Activated T-cell treated with anti-CD3 and anti-CD28 coated beads, Interleukin-2, amount 50 U/mL, for 72 hours (primary cell): ENCODE data around the gene SOCS1. TPM values are rescaled to one million over a fixed set of nuclear protein-coding genes. Genes with fewer than 3 reads are reported as not detected.
"Not testable (repeated sequence)": the region's sequence is repeated elsewhere in the genome, so short reads cannot be mapped to it uniquely, and the experiment has no call there.

Experiments used
- ATAC-seq, 2 donors: fragments of 150-1000 bp; cut with Tn5 transposase; replicated peaks in 1 of 2; 2 replicates each; pipeline ENCODE4 v1.10.0; 2021; ENCODE audit warnings: moderate library complexity in 2 of 2, mild to moderate bottlenecking in 1 of 2
- DNase-seq, 2 donors: peaks; one replicate each; pipeline ENCODE4 v3.0.0; 2021 to 2022; ENCODE audit warnings: mixed read lengths in 1 of 2
- H3K27ac Mint-ChIP-seq: one replicate; pipeline ENCODE4 v1.8.0; 2022; ENCODE audit warnings: mild to moderate bottlenecking, moderate library complexity, mixed read lengths
- H3K27me3 Mint-ChIP-seq: one replicate; pipeline ENCODE4 v1.8.0; 2022; ENCODE audit warnings: low read depth, mixed read lengths
- H3K36me3 Mint-ChIP-seq, 2 donors: one replicate each; pipeline ENCODE4 v1.8.0; 2022; ENCODE audit warnings: mixed read lengths in 2 of 2, mild to moderate bottlenecking in 1 of 2; ENCODE audit not compliant: insufficient read depth in 2 of 2
- H3K4me1 Mint-ChIP-seq: one replicate; pipeline ENCODE4 v1.8.0; 2022; ENCODE audit warnings: low read depth, mixed read lengths
- H3K4me3 Mint-ChIP-seq, 2 donors: one replicate each; pipeline ENCODE4 v1.8.0; 2022; ENCODE audit warnings: mild to moderate bottlenecking in 2 of 2, mixed read lengths in 2 of 2, moderate library complexity in 2 of 2
- H3K9me3 Mint-ChIP-seq, 2 donors: one replicate each; pipeline ENCODE4 v1.8.0; 2022; ENCODE audit warnings: mixed read lengths in 2 of 2
- total RNA-seq, 2 donors: library from RNA; stranded (reverse); gene quantifications; one replicate each; pipeline ENCODE4 v1.2.3, GENCODE V29; 2022

The SOCS1 gene, protein sequence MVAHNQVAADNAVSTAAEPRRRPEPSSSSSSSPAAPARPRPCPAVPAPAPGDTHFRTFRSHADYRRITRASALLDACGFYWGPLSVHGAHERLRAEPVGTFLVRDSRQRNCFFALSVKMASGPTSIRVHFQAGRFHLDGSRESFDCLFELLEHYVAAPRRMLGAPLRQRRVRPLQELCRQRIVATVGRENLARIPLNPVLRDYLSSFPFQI
- total RNA-seq = 100 to 1,000 TPM in 1 of 2 donors, 10 to 100 TPM in 1; 93.7 to 126 TPM

DNA sequence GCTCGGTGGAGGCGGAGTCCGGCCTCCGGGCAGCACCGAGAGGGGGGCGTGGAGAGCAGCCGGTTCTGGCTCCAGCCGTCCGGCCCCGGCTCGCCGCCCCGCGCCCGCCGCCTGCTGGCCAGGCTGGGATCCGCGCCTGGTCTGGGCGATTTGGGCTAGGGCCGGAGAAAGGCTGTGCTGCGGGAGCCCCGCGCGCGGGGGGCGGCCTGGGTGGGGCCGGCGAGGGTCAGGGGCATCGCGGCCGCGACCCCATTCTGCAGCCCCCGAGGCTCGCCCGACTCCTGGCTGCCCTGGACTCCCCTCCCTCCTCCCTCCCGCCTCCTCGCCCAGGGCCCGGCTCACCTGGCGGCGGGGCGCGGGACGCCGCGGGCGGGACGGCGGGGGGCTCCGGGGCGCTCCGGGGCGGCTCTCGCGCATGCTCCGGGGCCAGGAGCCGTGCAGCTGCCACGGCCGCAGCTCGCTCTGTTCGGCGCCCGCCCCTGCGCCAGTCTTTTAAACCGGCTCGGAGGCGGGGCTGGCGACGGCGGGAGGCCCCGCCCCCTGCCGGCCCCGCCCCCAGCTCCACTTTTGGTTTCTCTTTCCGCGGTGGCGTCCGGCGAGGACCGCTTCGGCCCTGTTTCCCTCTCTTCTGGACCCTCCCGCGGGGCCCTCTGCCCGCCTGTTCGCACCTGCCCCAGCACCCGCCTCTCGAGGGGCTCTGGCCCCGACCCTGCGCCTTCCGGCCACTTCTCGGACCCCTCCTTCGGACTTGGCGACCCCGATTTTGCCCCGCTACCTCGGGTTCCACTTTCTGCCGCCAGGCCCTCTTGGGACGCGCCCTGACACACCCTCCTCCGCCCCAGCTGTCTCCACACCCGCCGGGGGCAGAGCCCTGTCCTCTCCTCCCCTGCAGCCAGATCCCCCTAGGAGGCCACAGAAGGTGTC is at the start of gene SOCS1:
Gene SOCS1, minus strand, starts transcription at position 468 of the 924 bp plus-strand sequence. CDS start 726 bp downstream, outside the sequence.
- peak within 1 kb of the TSS; percentile 97 to 99 for H3K4me3 Mint-ChIP-seq
- H3K9me3 Mint-ChIP-seq = no peaks in the 10 kb centered on the region
- peaks cover 66% of the 10 kb centered on the region for H3K4me1 Mint-ChIP-seq
- peak within 1 kb of the TSS; percentile 98 for H3K27ac Mint-ChIP-seq
- DNase-seq (peak; percentile 90 to 95), ATAC-seq (peak; percentile 47 to 49)
- H3K27me3 Mint-ChIP-seq = peaks cover 5% of the 10 kb centered on the region
- peaks cover 20 to 28% of the 10 kb centered on the region in 2 donors for H3K36me3 Mint-ChIP-seq

DNA sequence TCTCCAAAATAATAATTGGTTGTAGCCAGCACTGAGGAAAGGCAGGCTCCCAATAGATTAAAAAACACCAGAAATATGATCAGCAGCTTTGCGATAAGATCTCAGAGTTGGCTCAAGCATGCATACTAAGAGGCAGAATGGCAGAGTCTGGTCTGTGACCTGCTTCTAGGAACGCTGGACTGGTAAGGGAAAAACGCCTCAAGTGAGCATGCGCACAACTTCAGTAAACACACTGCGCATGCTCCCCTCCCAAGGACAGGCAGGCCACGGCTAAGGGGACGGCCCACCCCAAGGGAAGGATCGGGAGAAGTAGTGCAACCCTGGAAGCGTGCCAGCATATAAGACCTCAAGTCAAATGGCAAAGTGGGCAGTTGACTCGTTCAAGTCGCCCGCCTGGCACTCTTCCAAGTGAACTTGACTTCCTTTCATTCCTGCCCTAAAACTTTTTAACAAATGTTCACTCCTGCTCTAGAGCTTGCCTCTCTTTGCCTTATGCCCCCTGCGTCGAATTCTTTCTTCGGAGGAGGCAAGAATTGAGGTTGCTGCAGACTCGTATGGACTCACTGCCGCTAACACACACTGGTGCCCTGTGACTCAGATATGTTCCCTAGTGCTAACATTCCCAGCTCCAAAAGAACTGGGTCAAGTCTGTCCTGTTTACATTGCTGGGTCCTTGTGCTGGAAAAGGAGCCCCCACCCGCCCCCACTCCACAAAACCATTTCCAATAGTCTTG is 47.6 kb upstream of the SOCS1 start:
- no peak for DNase-seq
- Mint-ChIP-seq H3K27ac (no peak overlapping the region), H3K36me3 (no peaks in the 10 kb centered on the region), H3K4me1 (peaks cover 26% of the 10 kb centered on the region), H3K27me3 (no peaks in the 10 kb centered on the region), H3K4me3 (no peak overlapping the region), H3K9me3 (no peaks in the 10 kb centered on the region)
- no peak for ATAC-seq

DNA sequence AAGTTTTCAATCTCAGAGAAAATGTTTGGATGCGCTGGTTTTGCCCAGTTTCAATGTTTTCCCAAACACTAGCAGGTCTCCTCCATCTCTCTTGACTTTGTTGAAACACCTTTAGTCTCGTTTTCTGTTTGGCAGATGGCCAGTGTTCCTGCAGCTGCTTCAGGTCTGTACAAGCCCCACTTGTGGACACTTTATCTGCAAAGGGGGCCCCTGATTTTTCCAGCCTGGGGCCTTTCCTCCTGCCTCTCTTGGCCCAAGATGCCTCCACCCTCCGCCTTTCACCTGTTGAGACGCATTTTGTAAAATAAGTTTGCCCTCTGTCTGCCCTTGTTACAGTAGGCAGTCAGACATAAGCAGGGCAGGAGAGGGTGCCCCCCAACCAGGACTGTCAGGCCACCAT is 47.0 kb upstream of the SOCS1 start:
- H3K4me3 Mint-ChIP-seq = no peak overlapping the region

DNA sequence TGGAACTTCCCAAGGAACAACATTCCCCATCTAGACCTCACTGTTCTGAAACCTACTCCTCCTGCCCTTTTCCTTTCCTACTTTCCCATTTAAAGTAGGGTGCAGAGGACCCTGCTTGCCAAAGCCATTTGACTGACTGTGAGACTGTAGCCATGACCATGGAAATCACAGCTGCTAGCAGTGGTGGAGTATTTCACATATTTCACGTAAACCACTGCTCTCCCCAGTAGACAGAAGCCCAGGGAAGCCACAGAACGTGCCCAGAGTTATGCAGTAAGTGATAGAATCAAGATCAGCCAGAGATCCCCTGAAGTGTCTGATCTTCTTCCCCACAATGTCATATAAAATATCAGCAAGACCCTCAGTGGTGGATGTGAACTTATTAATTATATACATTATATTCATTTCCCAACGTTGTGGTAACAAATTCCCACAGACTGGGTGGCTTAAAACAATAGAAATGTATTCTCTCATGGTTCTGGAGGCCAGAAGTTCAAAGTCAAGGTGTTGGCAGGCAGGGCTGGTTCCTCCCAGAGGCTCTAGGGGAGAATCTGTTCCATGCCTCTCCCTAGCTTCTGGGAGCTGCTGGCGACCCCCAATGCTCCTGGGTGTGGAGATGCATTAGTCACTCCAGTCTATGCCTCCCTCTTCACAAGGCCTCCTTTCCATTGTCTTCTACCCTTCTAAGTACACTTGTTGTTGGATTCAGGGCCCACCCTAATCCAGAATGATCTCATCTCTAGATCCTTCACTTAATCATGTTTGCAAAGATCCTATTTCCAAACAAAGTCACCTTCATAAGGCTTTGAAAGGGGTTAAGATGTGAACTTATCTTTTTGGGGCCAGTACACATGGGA is 45.9 kb upstream of the SOCS1 start:
- no peaks in the 10 kb centered on the region for H3K36me3 Mint-ChIP-seq
- H3K4me3 Mint-ChIP-seq = no peak overlapping the region
- no peaks in the 10 kb centered on the region for H3K9me3 Mint-ChIP-seq
- ATAC-seq (no peak), DNase-seq (no peak)
- H3K27me3 Mint-ChIP-seq = no peaks in the 10 kb centered on the region
- peaks cover 33% of the 10 kb centered on the region for H3K4me1 Mint-ChIP-seq
- H3K27ac Mint-ChIP-seq = no peak overlapping the region

More for the DNA sequence above, 47.0 kb upstream of the SOCS1 start:
- no peaks in the 10 kb centered on the region for H3K36me3 Mint-ChIP-seq
- DNase-seq = no peak
- H3K27me3 Mint-ChIP-seq = no peaks in the 10 kb centered on the region
- no peaks in the 10 kb centered on the region for H3K9me3 Mint-ChIP-seq
- no peak for ATAC-seq
- no peak overlapping the region for H3K27ac Mint-ChIP-seq
- H3K4me1 Mint-ChIP-seq = peaks cover 29% of the 10 kb centered on the region

DNA sequence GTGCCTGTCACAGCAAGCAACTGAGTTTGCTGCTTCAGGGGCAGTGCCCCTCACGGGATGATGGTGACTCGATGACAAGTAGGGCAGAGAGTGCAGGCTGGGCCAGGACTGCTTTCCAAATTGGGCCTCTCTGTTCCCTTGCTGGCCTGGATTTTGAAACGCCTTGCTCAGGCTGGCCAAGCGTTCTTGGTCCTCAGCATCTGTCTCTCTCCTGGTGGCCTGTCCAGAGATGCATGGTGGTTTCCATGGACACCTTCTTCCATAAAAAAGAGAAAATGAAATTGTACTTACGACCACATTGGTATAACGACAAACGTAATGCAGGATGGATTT is 44.5 kb upstream of the SOCS1 start:
- H3K27me3 Mint-ChIP-seq = no peaks in the 10 kb centered on the region
- H3K9me3 Mint-ChIP-seq = no peaks in the 10 kb centered on the region
- no peak for ATAC-seq
- H3K36me3 Mint-ChIP-seq = no peaks in the 10 kb centered on the region
- H3K4me1 Mint-ChIP-seq = peaks cover 38% of the 10 kb centered on the region
- no peak overlapping the region for H3K27ac Mint-ChIP-seq
- no peak for DNase-seq
- no peak overlapping the region for H3K4me3 Mint-ChIP-seq

DNA sequence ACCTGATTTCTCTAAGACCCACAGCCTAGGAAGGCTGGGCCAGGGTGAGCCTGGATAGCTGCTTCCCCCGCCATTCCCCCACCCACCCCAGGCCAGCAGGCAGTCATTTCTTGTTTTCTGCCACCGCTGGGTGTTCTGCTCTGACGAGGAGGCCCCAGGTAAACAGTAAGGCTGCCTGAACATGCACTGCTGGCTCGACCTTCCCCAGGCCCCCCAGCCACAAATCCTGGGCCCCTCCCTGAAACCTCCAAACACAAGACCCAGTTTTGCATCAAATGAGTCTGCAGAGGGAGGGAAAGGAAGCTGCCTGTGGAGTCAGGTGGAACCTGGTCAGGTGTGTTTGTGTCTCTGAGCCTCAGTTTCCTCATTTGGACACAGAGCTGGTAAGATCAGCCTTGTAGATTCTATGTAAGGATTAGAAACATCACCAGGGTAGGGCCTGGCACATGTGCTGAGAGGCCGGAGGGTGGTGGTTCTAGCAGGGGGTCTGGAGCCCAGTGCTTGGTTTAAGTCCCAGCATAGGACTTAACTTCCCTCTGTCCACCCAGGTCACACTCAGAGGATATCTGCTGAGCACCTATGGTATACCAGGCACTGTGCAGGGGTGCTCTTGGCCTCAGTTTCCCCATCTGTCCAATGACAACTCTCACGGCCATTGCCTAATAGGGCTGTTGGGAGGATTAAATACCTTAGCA is 44.0 kb upstream of the SOCS1 start:
- Mint-ChIP-seq H3K27me3 (no peaks in the 10 kb centered on the region), H3K27ac (no peak overlapping the region), H3K4me3 (no peak overlapping the region), H3K36me3 (no peaks in the 10 kb centered on the region), H3K9me3 (no peaks in the 10 kb centered on the region), H3K4me1 (peaks cover 38% of the 10 kb centered on the region)
- no peak for DNase-seq
- no peak for ATAC-seq

DNA sequence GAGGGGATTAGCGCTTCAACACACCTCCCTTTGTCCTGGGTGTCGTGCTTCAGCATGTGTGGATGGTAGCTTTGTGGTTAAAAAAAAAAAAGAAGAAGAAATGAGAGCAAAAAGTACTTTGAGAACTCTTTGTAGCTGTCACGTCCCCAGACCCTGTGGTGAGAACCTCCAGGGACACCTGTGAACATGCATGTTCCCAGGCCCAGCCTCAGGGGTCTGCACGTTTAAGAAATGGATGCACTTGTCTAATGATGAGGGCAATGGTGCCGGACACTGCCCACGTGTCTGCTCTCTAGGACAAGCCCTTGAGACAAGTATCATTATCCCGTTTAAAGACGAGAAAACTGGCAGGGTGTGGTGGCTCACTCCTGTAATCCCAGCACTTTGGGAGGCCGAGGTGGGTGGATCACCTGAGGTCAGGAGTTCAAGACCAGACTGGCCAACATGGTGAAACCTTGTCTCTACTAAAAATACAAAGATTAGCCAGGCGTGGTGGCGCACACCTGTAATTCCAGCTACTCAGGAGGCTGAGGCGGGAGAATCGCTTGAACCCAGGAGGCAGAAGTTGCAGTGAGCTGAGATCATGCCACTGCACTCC is 43.0 kb upstream of the SOCS1 start:
- peaks cover 46% of the 10 kb centered on the region for H3K4me1 Mint-ChIP-seq
- peak overlapping the region in 1 of 2 donors; percentile 13 for H3K4me3 Mint-ChIP-seq
- not testable (repeated sequence) for DNase-seq, H3K36me3 Mint-ChIP-seq, ATAC-seq, H3K27ac Mint-ChIP-seq, H3K9me3 Mint-ChIP-seq, H3K27me3 Mint-ChIP-seq

DNA sequence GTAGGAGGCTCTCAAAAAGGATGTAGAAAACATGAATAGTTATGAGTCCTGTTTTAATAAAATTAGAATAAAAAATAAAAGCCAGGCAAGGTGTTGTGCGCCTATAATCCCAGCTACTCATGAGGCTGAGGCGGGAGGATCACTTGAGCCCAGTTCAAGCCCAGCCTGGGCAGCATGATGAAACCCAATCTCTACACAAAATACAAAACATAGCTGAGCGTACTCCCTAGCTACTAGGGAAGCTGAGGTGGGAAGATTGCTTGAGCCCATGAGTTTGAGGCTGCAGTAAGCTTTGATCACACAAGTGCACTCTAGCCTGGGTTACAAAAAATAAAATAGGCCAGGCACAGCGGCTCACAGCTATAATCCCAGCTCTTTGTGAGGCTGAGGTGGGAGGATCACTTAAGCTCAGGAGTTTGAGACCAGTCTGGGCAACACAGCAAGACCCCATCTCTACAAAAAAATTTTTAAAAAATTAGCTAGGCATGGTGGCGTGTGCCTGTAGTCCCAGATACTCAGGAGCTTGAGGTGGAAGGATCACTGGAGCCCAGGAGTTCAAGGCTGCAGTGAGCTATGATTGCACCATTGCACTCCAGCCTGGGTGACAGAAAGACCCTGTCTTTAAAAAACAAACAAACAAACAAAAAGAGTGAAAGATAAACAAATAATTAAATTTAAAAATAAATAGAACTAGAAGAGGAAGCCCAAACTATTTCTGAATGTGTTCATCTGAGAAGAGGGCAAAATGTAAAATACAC is 42.3 kb upstream of the SOCS1 start:
- Mint-ChIP-seq H3K4me3 (peak overlapping the region; percentile 69 to 70), H3K27me3 (no peaks in the 10 kb centered on the region), H3K4me1 (peaks cover 53% of the 10 kb centered on the region), H3K36me3 (no peaks in the 10 kb centered on the region), H3K27ac (no peak overlapping the region), H3K9me3 (no peaks in the 10 kb centered on the region)
- DNase-seq = no peak
- no peak for ATAC-seq

DNA sequence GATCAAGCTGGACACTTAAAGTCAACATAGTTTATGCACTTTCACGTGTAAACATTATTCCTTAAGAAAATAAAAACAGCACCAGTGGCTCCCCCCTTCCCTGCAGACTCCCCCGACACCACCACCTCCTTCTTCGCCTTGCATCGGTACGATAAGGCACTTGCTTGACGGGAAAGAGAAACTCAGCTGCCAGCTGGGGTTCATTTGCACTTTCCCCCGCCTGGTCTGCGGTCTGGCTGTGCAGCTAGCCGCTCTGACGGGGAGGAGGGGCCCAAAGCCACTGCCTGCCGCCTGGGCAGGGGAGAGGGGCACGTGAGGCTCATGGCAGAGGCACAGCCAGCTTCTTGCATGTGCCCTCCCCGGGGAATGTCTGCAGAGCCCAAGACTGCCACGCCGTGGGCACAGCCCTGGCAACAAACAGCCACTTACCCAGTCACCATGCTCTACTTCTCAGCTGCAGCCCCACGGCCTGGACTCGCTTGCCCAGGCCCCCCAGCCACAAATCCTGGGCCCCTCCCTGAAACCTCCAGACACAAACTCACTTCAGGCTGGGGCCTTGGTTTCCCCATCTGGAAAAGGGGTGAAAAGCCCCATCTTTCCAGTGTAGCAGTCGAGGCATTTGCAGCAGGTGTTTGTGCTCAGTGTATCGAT is 41.6 kb upstream of the SOCS1 start:
- H3K36me3 Mint-ChIP-seq = no peaks in the 10 kb centered on the region
- H3K4me1 Mint-ChIP-seq = peaks cover 59% of the 10 kb centered on the region
- no peaks in the 10 kb centered on the region for H3K9me3 Mint-ChIP-seq
- DNase-seq = peak; percentile 77 to 85
- H3K27me3 Mint-ChIP-seq = no peaks in the 10 kb centered on the region
- peak; percentile 94 to 95 for ATAC-seq
- H3K27ac Mint-ChIP-seq = peak overlapping the region; percentile 70
- peak overlapping the region; percentile 69 to 70 for H3K4me3 Mint-ChIP-seq

DNA sequence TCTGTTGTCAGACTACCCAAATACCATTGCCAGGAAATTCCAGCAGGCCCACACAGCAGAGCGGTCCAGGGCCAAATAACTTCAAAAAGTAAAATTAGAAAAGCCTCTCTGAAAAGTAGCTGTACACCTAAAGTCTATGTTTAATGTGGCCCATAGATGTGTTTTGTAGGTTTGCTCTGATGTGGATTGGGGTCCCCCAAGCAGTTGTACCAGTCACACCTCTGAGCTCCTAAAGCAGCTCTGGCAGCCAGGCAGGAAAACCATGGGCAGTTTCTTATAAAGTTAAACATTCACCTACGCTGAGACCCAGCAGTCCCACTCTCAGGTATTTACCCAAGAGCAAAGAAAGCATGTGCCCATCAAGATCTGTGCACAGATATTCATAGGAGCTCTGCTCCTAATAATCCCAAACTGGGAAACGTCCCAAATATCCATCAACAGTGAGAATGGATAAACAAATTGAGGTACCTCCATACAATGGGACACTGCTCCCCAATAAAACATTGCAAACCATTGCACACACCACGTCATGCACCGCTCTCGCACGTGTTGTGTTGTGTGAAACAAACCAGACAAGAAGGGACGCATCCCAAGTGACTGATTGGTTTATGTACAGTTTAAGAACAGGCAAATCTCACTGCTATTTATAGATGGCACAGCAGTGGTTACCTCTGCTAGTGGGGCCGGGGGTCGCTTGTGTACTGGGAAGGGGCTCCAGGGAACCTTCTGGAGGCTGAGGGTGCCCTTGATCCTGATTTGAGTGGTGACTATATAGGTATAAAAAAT is 40.9 kb upstream of the SOCS1 start:
- Mint-ChIP-seq H3K36me3 (no peaks in the 10 kb centered on the region), H3K9me3 (no peaks in the 10 kb centered on the region), H3K4me3 (peak overlapping the region; percentile 69 to 70), H3K4me1 (peaks cover 59% of the 10 kb centered on the region), H3K27me3 (no peaks in the 10 kb centered on the region), H3K27ac (peak overlapping the region; percentile 70)
- ATAC-seq (peak; percentile 18 to 24), DNase-seq (no peak)
